Muscle layer of duodenum (tissue), 2 donors: ENCODE measurements around the gene ZNF511.
"Not testable (repeated sequence)": the region's sequence is repeated elsewhere in the genome, so short reads cannot be mapped to it uniquely, and the experiment has no call there.

Experiments
- H3K27ac ChIP-seq: one replicate; pipeline ENCODE4 v1.7.0; 2013; ENCODE audit warnings: mild to moderate bottlenecking, low read length
- H3K27me3 ChIP-seq: one replicate; pipeline ENCODE4 v1.7.0; 2013; ENCODE audit warnings: low read depth, mild to moderate bottlenecking, control low read depth, low read length
- H3K36me3 ChIP-seq, 2 donors: one replicate each; pipeline ENCODE4 v1.7.0; 2013; ENCODE audit warnings: low read length in 2 of 2, control low read depth in 1 of 2, mild to moderate bottlenecking in 1 of 2; ENCODE audit not compliant: insufficient read depth in 2 of 2, control insufficient read depth in 1 of 2
- H3K4me1 ChIP-seq, 2 donors: one replicate each; pipeline ENCODE4 v1.7.0; 2013; ENCODE audit warnings: low read length in 2 of 2, mild to moderate bottlenecking in 2 of 2, control low read depth in 1 of 2, moderate library complexity in 1 of 2; ENCODE audit not compliant: insufficient read depth in 2 of 2, control insufficient read depth in 1 of 2
- H3K4me3 ChIP-seq, 2 donors: one replicate each; pipeline ENCODE4 v1.7.0; 2013; ENCODE audit warnings: low read length in 2 of 2, low read depth in 1 of 2, mild to moderate bottlenecking in 1 of 2
- H3K9me3 ChIP-seq, 2 donors: one replicate each; pipeline ENCODE4 v1.7.0; 2013; ENCODE audit warnings: low read length in 2 of 2, control low read depth in 1 of 2, mild to moderate bottlenecking in 1 of 2; ENCODE audit not compliant: control insufficient read depth in 1 of 2
- donor health status: healthy.

The ZNF511 gene

GRCh38 chr10:133318494-133319127 is 9.9 kb downstream of the ZNF511 start:
- Histone ChIP-seq H3K4me1 (peaks cover 0 to 7% of the 10 kb centered on the region in 2 donors), H3K4me3 (peak overlapping the region in 1 of 2 donors; percentile 45), H3K9me3 (peaks cover 0 to 2% of the 10 kb centered on the region in 2 donors), H3K27ac (no peak overlapping the region), H3K27me3 (peaks cover 8% of the 10 kb centered on the region), H3K36me3 (no peaks in the 10 kb centered on the region)

- not testable (repeated sequence) for H3K9me3 ChIP-seq
Observed at GRCh38 chr10:133320852-133321422, 12.2 kb downstream of the ZNF511 start.

GRCh38 chr10:133322064-133322709 is 13.5 kb downstream of the ZNF511 start:
- not testable (repeated sequence) for H3K36me3 ChIP-seq, H3K9me3 ChIP-seq, H3K4me3 ChIP-seq, H3K27ac ChIP-seq
- H3K4me1 ChIP-seq, result peaks cover 0 to 24% of the 10 kb centered on the region in 2 donors
- H3K27me3 ChIP-seq, result peaks cover 25% of the 10 kb centered on the region

More at GRCh38 chr10:133320852-133321422, 12.2 kb downstream of the ZNF511 start:
- not testable (repeated sequence) for H3K36me3 ChIP-seq, H3K27ac ChIP-seq, H3K4me3 ChIP-seq
- Histone ChIP-seq H3K27me3 (peaks cover 13% of the 10 kb centered on the region), H3K4me1 (peaks cover 0 to 20% of the 10 kb centered on the region in 2 donors)

GRCh38 chr10:133324198-133324792 is 15.6 kb downstream of the ZNF511 start:
- no peak overlapping the region for H3K4me3 ChIP-seq
- no peak overlapping the region for H3K27ac ChIP-seq
- H3K4me1 ChIP-seq, result peaks cover 0 to 17% of the 10 kb centered on the region in 2 donors
- no peaks in the 10 kb centered on the region for H3K36me3 ChIP-seq
- H3K27me3 ChIP-seq, result peaks cover 42% of the 10 kb centered on the region
- peaks cover 0 to 2% of the 10 kb centered on the region in 2 donors for H3K9me3 ChIP-seq

DNA sequence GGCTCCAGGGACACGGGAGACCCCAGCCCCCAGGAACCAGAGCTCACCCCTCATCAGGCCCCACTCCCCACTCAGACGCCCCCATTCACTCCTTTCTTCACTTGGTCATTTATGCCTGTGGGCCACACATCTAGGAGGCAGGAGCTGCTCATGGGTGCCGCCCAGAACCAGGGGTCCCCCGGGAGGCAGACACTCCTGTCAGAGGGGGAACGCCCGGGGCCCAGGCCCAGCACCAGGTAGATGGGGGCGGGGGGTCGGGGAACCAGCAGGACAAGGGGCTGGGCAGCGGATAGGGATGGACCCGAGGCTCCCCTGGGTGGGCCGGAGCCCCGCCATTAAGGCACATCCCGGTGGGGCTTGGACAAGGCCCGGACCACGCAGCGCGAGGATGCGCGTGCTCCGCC is 16.1 kb downstream of the ZNF511 start:
- peaks cover 0 to 2% of the 10 kb centered on the region in 2 donors for H3K9me3 ChIP-seq
- H3K27me3 ChIP-seq, result peaks cover 41% of the 10 kb centered on the region

DNA sequence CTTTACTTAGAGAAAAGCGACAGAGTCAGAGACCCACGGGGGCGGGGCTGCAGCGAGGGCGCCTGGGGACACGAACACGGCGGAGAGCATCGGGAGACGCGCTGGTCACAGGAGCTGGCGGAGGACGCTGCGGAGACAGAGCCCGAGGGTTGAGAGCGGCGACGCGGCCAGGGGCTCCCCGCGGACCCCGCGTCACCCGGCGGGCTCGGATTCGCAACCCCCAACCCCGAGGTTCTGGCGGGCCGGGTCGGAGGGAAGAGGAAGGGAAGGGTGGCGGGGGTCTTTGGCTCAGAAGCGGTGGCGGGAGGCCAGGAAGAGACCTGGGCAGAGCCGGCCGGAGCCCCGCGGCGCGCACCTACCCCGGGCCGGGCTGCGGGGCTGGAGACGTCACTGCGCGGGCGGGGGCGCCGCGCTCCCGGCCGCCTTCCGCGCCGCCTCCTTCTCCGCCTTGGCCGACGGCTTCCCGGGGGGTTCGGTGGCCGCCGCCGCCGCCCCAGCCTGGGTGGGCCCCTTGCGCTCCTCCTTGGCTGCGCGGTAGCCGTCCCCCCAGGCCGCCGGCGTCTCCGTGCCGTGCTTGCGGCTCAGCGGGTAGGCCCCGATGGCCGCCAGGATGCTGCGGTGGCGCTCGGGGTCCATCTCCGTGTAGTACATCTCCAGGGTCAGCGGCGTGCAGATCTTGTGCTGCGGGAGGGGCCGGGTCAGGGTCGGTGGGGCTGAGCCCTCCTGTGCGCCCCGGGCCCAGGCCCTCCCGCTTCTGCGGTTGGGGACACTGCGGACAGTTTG is 16.9 kb downstream of the ZNF511 start:
- H3K27ac ChIP-seq, result no peak overlapping the region
- peaks cover 0 to 2% of the 10 kb centered on the region in 2 donors for H3K9me3 ChIP-seq
- peaks cover 0 to 25% of the 10 kb centered on the region in 2 donors for H3K4me1 ChIP-seq
- H3K27me3 ChIP-seq, result peaks cover 41% of the 10 kb centered on the region
- no peaks in the 10 kb centered on the region for H3K36me3 ChIP-seq
- peak overlapping the region in 1 of 2 donors; percentile 56 for H3K4me3 ChIP-seq

More for the DNA sequence above, 16.1 kb downstream of the ZNF511 start:
- Histone ChIP-seq H3K27ac (no peak overlapping the region), H3K4me1 (peaks cover 0 to 22% of the 10 kb centered on the region in 2 donors), H3K36me3 (no peaks in the 10 kb centered on the region), H3K4me3 (peak overlapping the region in 1 of 2 donors; percentile 56)

GRCh38 chr10:133326223-133326551 is 17.5 kb downstream of the ZNF511 start:
- H3K27ac ChIP-seq, result no peak overlapping the region
- H3K4me1 ChIP-seq, result peaks cover 0 to 25% of the 10 kb centered on the region in 2 donors
- peaks cover 41% of the 10 kb centered on the region for H3K27me3 ChIP-seq
- no peaks in the 10 kb centered on the region for H3K36me3 ChIP-seq
- H3K9me3 ChIP-seq, result no peaks in the 10 kb centered on the region
- H3K4me3 ChIP-seq, result peak overlapping the region in 1 of 2 donors; percentile 56

GRCh38 chr10:133326745-133327650 is 18.3 kb downstream of the ZNF511 start:
- no peak overlapping the region for H3K4me3 ChIP-seq
- H3K27me3 ChIP-seq, result peaks cover 42% of the 10 kb centered on the region
- no peak overlapping the region for H3K27ac ChIP-seq
- H3K4me1 ChIP-seq, result peaks cover 0 to 25% of the 10 kb centered on the region in 2 donors
- no peaks in the 10 kb centered on the region for H3K36me3 ChIP-seq
- H3K9me3 ChIP-seq, result no peaks in the 10 kb centered on the region

DNA sequence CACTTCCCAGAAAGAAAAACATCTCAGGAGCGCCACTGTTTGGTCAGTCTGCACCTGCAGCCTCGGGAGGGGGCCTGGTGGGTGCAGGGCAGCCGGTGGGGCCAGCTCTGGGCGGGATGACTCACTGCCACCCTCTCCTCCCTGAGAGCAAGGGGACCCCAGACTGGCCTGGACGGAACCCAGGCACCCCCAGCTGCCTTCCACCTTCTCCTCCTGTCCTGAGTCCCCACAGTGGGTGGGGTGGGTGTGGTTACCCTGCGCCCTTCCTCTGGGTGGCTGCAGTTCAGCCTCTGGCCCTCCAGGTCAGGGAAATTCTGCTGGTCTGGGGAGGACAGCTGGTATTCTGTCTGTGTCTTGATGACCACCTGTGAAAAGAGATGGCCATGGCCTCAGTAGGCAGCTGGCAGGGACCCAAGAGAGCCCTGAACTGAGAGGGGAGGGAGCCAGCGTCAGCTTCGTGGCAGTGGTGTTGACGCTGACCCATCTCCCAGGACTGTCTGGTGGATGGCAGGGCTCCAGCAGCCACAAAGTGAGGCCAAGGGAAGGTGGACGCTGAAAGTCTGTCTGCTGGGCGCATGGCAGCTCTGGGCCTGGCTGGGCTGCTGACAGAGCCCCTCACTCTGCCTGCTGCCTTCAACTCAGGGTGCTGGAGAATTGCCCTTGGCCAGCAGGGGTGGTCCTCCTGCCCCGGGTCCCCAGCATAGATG is 19.1 kb downstream of the ZNF511 start:
- H3K27me3 ChIP-seq, result peaks cover 50% of the 10 kb centered on the region
- peaks cover 0 to 25% of the 10 kb centered on the region in 2 donors for H3K4me1 ChIP-seq
- H3K9me3 ChIP-seq, result no peaks in the 10 kb centered on the region
- no peak overlapping the region for H3K4me3 ChIP-seq
- H3K36me3 ChIP-seq, result no peaks in the 10 kb centered on the region
- no peak overlapping the region for H3K27ac ChIP-seq
